Stimulated activated CD4-positive, alpha-beta T cell treated with anti-CD3 and anti-CD28 coated beads, Interleukin-4, amount 100 ng/mL, for 1 hour (primary cell): Measurements from ENCODE around the gene IGLON5.

Source experiments
- DNase-seq: peaks from one replicate; pipeline ENCODE4 v3.0.0-alpha.2; 2020

The IGLON5 gene

DNA sequence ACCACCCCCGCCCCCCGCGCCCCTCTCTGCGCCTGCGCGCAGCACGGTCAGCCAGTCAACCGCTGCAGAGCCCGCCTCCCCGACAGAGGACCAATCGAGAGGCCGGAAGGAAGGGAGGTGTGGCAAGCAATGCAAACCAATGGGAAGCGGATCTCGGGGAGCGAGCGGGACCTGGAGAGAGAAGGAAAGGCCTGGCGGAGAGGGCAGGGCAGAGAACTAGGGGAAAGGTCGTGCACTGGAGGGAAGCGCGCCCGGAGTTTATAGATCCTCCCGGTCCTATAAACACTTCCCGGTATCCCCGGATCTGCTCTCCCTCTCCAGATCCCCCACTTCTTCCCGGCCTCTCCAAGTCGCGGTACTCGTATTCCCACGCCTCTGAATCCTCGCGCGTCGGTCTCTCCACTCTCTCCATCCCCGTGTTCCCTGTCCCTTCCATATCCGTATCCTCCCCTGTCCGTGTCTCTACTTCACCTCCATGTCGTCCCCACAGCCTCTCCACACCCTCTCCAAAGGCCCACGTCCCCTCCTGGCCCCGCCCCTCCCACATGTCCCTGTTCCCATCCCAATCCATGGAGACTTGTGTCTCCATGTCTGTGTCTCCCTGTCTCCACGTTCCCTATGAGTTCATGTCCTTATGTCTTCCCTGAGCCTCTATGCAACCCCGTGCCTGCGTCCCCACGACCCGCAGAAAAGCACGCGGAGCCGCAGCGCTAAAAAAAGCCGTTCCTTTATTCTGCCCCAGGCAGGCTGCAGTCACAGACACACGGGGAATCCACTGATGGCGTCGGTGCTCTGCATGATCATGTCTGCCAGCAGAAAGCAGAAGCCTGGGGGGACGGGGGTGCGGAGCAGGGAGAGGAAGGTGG lies 55.2 kb downstream of the IGLON5 start:
- DNase-seq = peak; percentile 92

DNA sequence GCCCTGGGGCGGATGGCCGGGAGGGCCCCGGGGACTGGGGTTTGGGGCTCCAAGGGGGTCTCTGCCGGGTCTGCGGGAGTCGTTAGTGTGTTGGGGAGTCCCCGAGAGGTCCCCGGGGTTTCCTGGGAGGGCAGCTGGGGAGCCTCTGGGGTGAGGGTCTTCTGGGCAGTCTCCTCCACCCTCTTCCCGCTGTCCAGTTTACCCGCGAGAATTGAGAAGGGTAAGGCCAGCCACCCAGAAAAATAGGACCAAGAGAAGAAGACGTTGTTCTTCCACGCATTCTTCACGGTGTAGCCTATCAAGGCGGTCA lies 55.8 kb downstream of the IGLON5 start:
- no peak for DNase-seq

DNA sequence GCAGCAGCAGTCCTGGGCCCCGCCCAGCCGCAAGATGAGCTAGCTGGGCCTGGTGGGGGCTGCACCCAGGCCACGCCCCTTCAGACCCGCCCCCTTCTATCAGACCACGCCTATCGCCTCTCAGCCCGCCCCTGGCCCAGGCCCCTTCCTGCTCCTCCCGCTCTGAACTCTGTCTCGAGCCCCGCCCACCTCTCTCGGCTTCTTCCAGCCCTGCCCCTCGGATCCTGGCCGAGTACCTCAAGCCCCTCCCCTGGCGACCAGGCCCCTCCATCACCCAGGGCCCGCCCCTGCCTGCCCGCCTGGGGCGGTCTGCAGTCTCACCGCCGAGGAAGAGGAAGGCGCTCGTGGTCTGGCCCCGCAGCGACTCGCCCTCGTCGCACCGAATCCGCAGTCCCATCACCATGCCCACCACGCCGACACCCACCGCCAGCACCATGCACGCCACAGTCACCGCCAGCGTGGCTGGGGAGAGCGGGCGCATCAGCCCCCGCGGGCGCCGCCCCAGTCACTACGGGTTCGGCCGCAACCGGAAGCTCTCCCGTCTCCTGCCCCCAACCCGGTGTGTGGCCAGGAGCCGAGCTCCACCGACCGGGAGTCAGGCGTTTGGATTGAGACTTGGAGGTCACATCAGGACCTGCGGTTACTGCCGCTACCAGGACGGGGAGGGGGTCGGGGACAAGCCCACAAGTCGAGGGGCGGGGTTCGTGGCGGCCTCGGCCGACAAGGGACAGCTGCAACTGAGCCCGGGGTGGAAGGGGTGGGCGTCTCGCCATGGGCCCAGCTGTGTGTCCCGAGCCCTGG lies 56.3 kb downstream of the IGLON5 start:
- peak; percentile 96 for DNase-seq

DNA sequence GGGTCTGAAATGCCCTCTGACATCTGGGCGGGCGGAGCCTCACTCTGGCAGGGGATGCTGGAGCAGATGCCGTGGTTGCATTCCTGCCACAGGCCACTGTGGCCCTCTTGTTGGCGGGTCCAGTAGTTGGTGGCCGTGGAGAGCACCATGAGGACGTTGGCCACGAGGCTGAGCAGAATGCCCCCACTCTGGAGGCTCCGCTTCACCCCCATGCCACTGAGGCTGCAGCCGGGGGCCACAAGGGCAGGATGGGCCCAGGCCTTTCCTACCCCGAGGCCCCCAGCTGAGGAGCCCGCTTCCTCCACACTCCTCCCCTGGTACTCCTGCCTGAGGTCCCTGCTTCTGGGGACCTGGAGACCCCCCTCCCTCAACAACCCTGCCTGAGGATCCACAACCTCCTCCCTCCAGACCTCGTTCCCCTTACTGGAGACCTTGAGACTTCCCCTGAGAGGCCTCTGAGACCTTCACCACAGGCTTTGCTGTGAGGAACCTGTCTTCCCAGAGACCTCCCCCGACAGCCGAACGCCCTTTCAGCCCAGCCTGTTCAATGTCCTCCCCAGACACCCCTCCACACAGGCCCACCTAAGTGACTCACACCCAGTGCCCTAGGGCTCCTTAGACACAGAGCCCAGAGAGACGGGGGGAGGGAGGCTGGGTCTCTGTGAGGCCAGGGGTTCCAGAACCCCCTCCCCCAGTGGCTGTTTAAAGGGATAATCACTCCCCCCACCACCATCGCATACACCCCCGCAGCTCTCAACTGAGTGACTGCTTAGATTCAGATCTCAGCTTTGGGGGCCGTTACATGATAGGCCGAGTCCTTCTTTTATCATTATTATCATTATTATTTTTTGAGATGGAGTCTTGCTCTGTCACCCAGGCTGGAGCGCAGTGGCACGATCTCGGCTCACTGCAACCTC lies 57.2 kb downstream of the IGLON5 start, which contains the start of gene CLDND2:
TSS of gene CLDND2 (minus strand) at position 638 of the 917 bp plus-strand sequence. CDS start at position 212, 426 bp downstream.
- no peak for DNase-seq

DNA sequence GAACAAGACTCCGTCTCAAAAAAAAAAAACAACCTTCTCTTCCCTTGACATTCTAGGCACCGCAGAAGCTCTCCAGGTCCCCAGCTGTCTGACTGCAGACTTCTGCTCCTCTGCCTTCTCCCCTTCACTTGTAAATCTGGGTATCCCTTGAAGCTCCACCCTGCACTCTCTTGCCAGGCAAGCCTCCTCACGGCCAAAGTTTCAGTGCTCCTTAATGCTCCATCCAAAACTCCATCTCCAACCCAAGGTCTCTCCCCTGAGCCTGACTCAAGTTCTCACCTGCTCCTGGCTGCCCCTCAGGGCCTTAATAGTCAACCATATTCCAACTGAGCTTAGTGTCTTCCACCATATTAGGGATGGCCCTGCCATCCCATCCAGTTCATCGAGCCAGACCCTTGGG lies 58.8 kb downstream of the IGLON5 start:
- DNase-seq = no peak

DNA sequence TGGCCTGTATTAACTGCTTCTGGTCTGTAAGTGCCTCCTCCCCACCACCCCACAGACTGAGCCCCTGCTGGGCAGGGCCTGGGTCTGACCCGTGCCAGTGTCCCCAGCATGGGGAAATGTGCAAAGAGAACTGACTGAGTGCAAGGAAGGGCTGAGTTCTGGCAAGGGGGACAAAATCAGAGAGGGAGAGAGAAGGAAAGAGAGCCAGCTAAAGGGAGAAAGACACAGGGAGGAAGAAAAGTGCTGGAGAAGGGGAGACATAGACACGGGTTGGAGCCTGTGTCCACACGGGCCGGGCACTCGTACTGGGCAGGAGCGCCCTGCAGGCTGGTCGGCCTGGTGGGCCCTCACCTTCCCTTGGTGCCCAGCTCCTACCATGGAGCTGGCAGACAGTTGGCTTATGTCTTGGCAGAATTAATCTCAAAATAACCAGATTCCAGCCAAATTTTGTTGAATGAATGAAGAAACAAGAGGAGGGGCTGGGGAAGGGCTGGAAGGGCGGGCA lies 59.8 kb downstream of the IGLON5 start:
- DNase-seq = no peak

DNA sequence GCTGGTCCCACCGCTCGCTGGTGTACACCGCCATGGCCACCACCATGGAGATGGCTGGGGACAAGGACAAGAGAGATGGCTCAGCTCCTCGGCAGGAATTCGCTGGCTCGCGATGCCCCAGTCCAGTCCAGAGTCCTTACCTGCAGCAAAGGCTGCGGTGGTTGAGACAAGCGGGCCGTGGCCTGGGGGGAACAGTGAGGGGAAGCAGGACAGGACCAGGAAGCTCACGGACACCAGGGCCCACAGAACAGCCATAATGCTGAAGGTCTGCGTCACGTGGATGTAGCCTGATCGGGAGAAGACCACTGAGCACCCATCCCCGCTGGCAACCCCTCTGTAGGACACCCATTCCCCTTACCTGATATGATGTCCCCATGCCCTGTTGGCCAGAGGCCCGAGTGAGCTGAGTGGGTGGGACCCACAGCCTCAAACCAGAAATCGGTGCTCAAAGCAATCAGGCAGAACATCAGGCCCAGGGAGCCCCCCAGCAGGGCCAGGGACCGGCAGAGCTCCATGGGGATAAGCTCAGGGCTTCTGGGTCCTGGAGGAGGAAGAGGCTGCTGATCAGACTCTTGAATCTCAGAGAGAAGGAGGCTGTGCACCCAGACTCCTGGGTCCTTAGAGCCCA lies 60.7 kb downstream of the IGLON5 start:
- no peak for DNase-seq

DNA sequence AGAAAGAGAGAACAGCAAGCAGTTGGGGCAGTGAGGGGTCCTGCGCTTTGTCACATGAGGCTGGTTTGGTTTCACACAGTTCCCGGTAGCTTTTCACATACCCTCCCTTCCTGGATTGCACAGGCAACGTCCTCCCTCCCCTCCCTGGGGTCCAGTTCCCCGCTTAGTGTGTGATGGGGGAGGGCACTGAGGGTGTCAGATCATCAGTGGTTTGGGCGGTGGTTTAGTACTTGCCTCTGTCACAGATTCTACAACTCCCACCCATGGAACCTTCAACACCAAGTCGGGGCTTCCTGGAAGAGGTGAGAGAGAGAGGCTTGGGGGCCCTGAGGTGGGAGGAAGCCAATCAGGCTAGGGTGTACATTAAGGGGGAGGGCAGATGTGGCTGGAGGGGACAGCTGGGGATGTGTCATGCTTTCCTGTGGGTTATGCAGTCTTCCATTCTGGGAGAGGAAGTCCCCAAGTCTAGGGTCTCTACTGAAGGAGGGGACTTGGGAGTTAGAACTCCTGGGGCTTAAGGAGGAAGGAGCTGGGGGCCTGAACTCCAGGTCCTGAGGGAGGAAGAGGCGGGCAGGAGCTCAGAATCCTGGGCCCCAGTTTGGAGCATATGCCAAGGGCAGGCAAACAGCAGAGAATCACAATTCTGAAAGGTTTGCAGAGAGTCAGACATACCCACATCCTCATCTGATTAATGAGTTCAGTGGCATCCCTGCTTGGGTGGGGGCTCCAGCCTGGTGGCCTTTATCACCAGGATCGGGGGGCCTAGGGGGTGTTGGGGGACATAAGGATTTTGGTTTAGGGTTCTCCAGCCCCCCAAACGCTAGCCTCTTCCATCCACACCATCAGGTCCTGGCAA lies 61.4 kb downstream of the IGLON5 start, which contains the start of gene NKG7:
TSS of gene NKG7 (minus strand) at position 6 of the 856 bp plus-strand sequence. CDS start 119 bp downstream, outside the sequence.
- DNase-seq = peak; percentile 58

DNA sequence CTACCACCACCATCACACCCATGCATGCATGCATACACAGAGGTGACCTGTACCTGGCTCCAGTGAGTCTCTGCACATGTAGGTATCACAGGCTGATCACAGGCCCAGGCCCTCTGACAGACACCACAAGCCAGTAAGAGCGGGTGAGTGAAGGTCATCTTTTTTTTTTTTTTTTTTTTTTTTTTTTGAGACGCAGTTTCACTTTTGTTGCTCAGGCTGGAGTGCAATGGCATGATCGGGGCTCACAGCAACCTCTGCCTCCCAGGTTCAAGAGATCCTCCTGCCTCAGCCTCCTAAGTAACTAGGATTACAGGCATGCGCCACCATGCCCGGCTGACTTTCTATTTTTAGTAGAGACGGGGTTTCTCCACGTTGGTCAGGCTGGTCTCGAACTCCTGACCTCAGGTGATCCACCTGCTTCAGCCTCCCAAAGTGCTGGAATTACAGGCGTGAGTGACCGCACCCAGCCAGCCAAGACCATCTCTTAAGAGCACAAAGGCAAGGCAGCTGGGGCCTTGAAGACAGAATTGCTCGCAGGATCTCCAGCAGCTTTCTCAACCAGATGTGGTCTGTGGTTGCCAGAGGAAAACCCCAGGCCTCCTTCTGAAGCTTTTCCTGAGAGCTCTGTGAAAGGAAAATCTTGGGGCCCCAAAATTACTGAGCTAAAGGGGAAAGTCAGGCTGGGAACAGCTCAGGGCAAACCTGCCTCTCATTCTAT lies 64.2 kb downstream of the IGLON5 start:
- no peak for DNase-seq

DNA sequence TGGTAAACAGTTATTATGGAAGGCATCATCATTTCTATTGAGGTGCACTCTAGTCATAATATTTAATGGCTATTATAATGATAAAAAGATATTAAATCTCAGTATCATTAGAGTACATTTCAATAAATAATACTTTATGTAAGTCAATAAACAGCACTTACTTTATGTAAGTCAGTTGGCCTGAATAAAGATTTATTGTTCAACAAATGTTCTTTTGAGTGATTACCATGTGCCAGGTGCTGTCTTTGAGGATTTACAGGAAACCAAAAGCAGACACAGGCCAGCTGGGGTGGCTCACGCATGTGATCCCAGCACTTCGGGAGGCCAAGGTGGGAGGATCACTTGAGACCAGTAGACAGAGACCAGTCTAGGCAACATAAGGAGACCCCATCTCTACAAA lies 66.0 kb downstream of the IGLON5 start:
- DNase-seq = no peak

DNA sequence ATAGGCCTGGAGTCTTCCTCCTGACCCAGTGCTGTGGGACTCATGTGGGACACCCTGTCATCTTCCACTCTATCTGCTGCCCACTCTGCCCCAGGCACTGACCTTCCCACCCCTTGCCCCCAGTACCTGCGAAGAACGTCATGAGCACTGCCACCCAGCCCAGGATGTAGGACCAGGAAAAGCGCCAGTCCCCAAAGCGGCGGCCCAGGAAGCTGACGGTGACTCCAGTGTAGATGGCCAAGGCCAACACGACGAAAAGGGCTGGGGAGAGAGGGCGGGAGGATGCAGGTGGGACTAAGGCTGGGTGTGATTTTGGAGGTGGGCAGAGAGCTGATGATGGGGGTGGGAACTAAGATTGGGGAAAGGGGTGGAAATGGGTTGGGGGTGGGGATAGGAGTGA lies 68.9 kb downstream of the IGLON5 start:
- no peak for DNase-seq
